Astrocyte (in vitro differentiated cells and primary cell): Measurements from ENCODE around the gene ACMSD.

ENCODE experiments used
- CTCF ChIP-seq: IDR thresholded peaks from 2 replicates; pipeline ENCODE4 v1.5.1; 2011; ENCODE audit warnings: low read depth, mild to moderate bottlenecking, inconsistent platforms, low read length, moderate library complexity; ENCODE audit not compliant: insufficient read depth
- EZH2 ChIP-seq: IDR thresholded peaks from 2 replicates; pipeline ENCODE4 v1.6.1; 2012; ENCODE audit warnings: mild to moderate bottlenecking, low read length, inconsistent platforms; ENCODE audit not compliant: insufficient read depth

DNA sequence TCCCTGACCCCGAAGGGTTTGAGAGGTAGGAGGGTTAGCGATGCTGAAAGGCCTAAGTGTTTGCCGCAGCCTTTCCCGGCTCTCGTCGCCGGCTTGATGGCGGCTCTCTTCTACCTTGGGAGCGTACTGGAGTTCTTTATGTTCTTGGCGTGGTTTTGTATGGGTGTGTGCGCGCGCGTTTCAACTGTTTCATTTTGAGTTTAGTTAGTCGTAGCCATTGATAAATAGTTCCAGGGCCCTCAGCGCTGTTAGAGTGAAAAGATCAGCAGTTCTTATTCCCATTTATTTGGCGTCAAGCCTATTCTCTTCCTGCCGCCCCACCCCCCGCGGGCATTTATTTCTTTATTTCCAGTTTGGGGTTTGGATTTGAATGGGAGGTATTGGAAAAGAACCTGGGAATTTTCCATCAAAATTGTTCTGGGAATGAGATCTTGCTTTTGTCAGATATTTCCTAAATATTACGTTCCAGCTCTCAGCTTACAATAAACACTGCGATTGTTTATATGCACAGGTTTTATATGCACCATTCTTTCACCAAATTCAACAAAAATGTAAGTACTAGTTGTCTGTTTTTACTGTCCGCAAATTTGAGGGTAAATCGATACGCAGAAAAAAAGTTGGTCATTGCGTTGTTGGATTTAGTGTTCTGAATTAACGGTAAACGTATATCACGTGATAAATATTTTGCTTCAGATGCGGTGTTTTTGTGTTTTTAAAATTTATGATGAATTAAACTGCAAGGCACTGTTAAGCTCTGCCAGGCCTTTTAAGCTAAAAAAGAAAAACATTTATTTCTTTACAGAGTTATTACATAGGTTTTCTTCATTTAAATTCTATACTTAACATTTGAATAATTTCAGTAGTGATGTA lies 81.2 kb downstream of the ACMSD start:
- TF ChIP-seq CTCF, result no peak
- TF ChIP-seq EZH2, result no peak
